Retinal pigment epithelial cell (primary cell): ENCODE data around the gene OR8G5.

Source experiments
- DNase-seq: peaks from one replicate; pipeline ENCODE4 v3.0.0-alpha.2; 2010; ENCODE audit warnings: low read depth
- H3K4me3 ChIP-seq: 2 replicates; pipeline ENCODE4 v1.5.1; 2011; ENCODE audit warnings: mild to moderate bottlenecking, low read length, control low read depth, moderate library complexity
- TF ChIP-seq, protein P1 (sequence below): conservative IDR thresholded peaks from 2 replicates; pipeline ENCODE4 v1.5.1; 2011; ENCODE audit warnings: low read depth, low read length, control low read depth, inconsistent platforms

Gene OR8G5, protein sequence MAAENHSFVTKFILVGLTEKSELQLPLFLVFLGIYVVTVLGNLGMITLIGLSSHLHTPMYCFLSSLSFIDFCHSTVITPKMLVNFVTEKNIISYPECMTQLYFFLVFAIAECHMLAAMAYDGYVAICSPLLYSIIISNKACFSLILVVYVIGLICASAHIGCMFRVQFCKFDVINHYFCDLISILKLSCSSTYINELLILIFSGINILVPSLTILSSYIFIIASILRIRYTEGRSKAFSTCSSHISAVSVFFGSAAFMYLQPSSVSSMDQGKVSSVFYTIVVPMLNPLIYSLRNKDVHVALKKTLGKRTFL

DNA sequence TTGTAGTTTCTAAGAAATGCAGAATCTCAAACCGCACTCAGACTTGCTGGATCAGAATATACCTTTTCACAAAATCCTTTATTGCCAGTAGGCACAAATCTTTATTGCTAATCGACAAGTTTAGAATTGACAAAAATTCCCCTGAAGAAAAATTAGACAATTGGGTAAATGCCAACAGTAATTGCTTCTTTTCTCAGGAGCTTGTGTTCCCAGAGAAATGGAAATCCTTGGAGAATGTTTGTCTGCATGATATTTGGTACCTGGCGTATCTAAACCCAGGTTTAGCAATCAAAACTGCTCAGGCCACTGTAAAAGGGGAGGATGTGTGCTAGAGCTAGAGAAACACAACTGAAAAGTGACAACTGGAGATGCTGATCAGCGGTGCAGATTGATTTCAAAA is at the start of gene OR8G5:
Gene OR8G5 (plus strand): TSS at position 301 of the 400 bp plus-strand sequence. CDS start 8,556 bp downstream, outside the sequence.
- TF ChIP-seq, protein P1, sequence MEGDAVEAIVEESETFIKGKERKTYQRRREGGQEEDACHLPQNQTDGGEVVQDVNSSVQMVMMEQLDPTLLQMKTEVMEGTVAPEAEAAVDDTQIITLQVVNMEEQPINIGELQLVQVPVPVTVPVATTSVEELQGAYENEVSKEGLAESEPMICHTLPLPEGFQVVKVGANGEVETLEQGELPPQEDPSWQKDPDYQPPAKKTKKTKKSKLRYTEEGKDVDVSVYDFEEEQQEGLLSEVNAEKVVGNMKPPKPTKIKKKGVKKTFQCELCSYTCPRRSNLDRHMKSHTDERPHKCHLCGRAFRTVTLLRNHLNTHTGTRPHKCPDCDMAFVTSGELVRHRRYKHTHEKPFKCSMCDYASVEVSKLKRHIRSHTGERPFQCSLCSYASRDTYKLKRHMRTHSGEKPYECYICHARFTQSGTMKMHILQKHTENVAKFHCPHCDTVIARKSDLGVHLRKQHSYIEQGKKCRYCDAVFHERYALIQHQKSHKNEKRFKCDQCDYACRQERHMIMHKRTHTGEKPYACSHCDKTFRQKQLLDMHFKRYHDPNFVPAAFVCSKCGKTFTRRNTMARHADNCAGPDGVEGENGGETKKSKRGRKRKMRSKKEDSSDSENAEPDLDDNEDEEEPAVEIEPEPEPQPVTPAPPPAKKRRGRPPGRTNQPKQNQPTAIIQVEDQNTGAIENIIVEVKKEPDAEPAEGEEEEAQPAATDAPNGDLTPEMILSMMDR: no peak
- no peak for DNase-seq
- H3K4me3 ChIP-seq: no peak within 1 kb of the TSS

DNA sequence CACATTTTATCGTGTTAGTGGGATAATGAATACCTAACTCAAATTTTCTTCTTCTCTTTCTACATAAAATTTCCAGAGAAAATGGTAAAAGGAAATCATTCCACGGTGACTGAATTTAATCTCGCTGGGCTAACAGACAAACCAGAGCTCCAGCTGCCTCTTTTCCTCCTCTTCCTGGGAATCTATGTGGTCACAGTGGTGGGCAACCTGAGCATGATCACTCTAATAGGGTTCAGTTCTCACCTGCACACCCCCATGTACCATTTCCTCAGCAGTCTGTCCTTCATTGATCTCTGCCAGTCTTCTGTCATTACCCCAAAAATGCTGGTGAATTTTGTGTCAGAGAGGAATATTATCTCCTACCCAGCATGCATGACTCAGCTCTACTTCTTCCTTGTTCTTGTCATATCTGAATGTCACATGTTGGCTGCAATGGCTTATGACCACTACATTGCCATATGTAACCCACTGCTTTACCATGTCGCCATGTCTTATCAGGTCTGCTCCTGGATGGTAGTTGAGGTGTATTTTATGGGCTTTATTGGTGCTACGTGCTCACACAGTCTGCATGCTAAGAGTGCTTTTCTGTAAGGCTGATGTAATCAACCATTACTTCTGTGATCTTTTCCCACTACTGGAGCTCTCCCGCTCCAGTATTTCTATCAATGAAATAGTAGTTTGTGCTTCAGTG is 48.9 kb upstream of the OR8G5 start:
- no peak for DNase-seq
- H3K4me3 ChIP-seq: no peak overlapping the region
- TF ChIP-seq, protein P1: no peak

DNA sequence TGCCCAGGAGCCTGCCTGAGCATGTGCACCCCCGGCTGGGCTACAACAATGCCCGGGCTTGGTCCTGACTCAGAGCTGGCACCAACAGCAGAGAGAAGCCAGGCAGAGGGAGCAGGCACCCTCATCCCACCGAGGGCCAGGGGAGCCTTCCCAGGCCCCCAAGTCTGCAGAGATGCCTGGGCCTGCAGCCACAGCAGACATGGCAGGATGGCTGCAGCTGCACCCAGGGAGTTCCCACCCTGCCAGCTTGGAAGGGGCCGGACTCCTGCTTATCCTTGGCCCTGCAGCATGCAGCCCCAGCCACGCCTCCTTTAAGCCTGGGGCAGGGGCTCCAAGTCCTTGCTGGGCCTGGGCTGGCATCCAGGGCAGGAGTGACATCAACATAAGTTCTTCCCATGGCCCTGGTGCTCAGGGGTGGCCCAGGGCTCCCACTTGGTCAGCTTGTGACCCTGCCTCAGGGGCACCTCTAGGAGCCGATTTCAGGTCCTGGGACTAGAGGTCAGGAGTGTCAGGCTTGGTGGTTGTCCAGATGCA is 46.3 kb upstream of the OR8G5 start:
- no peak overlapping the region for H3K4me3 ChIP-seq
- TF ChIP-seq, protein P1: no peak
- DNase-seq: no peak

DNA sequence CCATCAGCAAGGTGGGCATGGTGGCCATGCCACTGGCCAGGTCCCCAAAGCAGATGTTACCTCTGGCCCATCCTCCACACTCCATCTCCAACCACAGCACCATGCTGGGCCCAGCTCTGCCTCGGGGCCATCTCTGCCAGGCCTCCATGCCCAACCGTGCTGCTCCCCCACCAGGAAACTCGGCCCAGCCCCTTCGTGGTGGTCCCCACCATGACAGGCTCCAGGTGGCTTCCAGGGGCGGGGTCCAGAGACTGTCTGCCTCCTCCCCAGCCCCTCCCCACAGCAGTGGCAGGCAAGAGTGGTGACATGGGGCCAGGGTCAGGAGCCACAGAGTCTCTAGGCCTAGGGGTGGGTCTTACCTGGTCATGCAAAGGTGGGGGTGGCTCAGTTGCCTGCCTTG is 45.8 kb upstream of the OR8G5 start:
- DNase-seq: no peak
- TF ChIP-seq, protein P1: no peak
- no peak overlapping the region for H3K4me3 ChIP-seq

DNA sequence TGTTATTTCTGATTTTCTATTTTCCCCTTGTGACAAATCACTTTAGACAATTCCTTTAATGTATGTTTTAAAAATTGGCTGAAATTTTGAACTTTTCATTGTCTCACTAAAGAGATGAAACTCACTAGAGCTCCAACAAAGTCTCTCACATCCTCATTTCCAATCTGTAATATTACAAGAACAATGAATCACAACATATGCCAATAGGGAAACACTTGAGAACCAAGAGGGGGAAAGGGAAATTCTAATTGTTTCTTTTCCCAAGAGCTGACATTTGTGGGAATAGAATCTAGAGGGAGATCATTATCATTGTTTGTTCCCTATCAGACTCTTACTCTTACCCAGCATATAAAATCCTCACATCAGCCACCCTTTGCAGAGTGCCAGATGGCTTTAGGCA is 44.9 kb upstream of the OR8G5 start:
- TF ChIP-seq, protein P1: no peak
- H3K4me3 ChIP-seq: no peak overlapping the region
- DNase-seq: no peak

DNA sequence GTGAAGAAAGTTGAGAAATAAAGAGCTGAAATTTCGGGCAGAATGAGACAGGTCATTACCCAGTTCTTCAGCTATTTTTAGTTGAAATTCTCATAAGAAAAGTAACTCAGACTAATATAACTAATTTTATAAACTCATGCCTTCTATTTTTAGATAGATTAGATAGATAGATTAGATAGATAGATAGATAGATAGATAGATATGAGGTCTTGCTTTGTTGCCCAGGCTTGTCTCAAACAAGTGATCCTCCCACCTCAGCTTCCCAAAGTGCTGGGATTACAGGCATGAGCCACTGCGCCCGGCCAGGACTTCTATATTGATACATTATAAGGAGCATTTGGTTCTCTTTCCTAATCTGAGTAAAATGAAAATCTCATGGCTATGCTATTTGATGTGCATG is 42.1 kb upstream of the OR8G5 start:
- TF ChIP-seq, protein P1: no peak
- H3K4me3 ChIP-seq: no peak overlapping the region
- DNase-seq: no peak
